ENCODE results near the gene IL22RA1.

- no peak for TF ChIP-seq POLR2A (IDR thresholded peaks at IDR 0.05)
- TF ChIP-seq, protein P1, sequence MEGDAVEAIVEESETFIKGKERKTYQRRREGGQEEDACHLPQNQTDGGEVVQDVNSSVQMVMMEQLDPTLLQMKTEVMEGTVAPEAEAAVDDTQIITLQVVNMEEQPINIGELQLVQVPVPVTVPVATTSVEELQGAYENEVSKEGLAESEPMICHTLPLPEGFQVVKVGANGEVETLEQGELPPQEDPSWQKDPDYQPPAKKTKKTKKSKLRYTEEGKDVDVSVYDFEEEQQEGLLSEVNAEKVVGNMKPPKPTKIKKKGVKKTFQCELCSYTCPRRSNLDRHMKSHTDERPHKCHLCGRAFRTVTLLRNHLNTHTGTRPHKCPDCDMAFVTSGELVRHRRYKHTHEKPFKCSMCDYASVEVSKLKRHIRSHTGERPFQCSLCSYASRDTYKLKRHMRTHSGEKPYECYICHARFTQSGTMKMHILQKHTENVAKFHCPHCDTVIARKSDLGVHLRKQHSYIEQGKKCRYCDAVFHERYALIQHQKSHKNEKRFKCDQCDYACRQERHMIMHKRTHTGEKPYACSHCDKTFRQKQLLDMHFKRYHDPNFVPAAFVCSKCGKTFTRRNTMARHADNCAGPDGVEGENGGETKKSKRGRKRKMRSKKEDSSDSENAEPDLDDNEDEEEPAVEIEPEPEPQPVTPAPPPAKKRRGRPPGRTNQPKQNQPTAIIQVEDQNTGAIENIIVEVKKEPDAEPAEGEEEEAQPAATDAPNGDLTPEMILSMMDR (IDR thresholded peaks at IDR 0.05), result no peak
Measured at GRCh38 chr1:24134376-24134775, 8.6 kb downstream of the IL22RA1 start.

Data from lower leg skin (tissue), 3 donors.